HG03039 (cell line): ENCODE measurements around the gene CNP.

Experiments
- ATAC-seq: cut with Tn5 transposase; IDR thresholded peaks from one replicate; pipeline ENCODE4 v1.9.1; 2021; ENCODE audit warnings: mild to moderate bottlenecking, moderate library complexity; ENCODE audit not compliant: unreplicated experiment

The CNP gene

DNA sequence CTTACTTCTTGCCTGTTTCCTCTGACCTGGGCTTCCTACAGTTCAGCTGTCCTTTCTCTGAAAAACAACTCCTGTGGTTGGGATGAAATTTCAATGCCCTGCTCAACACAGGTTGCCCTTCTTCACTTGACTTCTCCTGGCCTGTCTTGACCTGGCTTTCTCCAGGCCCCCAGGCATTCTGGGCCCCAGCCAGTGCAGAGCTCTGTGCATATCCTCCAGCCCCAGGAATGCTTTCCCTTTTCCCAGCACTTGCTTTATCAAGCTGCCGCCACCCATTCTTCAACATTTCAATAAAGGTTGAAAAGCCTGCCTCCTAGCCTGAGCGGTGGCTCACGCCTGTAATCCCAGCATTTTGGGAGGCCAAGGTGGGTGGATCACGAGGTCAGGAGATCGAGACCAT, 25.4 kb upstream of the CNP start:
- ATAC-seq, result no peak

DNA sequence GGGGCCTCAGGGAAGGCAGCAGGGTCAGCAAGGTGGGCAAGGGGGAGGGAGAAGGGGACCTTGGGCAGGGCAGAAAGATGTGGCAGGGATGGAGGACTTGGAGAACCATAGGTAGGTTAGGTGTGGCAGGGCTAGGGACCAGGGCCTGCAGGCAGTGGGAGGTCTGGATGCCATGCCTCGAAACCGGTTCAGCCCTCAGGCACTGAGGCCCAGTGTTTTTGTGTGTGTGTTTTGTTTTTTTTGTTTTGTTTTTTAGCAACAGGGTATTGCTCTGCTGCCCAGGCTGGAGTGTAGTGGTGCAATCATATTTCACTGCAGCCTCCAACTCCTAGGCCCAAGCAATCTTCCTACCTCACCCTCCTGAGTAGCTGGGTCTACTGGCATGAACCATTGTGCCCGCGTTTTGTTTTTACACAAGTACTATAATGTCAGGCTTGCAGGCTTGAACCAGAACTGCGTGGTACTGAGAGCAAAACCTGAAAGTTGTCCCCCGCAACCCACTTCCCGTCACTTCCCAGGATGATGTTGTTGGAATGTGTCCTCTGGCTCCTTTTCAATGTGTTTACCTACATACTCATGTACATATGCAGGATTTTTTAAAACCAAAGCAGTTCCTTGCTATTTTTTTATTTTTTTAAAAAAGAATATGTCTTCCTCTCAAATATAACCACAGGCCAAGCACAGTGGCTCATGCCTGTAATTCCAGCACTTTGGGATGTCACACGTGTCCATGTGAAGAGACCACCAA, 23.8 kb upstream of the CNP start:
- no peak for ATAC-seq

DNA sequence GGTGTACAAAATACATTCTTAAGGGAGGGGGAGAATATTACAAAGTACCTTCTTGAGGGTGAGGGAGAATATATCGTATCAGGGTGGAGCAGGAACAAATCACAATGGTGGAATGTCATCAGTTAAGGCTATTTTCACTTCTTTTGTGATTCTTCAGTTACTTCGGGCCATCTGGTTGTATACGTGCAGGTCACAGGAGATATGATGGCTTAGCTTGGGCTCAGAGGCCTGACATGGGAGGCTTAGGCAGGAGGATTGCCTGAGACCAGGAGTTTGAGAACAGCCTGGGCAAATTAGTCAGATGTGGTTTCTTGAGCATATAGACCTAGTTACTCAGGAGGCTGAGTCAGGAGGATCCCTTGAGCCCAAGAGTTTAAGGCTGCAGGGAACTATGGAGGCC, 23.1 kb upstream of the CNP start:
- ATAC-seq, result no peak

DNA sequence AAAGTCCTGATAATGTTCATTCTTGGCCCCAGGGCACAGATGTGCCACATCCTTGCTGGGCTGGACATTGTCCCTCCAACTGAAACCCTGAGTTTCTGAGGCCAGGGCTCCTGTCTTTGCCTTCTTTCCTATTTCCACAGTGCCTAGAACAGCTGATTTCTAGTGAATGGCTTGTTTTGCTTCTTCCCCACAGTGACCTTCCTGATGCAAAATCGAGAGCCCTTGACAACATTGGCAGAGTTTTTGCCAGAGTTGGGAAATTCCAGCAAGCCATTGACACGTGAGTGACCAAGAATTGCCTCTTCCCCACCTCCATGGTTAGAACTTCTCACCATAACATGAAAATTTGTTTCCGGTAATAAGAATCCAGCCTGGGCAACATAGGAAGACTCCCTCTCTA, 21.7 kb upstream of the CNP start:
- no peak for ATAC-seq

DNA sequence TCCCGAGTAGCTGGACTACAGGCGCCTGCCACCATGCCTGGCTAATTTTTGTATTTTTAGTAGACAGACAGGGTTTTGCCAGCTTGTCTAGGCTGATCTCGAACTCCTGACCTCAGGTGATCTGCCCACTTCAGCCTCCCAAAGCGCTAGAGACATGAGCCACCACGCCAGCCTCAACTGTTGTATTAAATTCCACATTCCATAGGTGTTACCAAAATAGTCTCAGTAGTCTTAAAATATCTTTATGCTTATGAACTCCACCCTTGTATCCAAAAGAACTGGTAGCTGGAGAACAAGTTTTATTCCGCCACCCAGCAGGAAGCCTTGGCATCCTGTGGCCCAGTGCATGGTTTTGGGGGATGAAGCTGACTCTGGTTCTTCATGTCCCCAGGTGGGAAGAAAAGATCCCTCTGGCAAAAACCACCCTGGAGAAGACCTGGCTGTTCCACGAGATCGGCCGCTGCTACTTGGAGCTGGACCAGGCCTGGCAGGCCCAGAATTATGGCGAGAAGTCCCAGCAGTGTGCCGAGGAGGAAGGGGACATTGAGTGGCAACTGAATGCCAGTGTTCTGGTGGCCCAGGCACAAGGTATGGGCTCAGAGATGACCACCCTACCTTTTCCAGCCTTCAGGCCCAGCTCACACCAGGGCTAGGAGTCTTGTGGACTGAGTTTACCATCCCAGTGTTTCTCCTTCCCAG, 17.7 kb upstream of the CNP start:
- no peak for ATAC-seq

DNA sequence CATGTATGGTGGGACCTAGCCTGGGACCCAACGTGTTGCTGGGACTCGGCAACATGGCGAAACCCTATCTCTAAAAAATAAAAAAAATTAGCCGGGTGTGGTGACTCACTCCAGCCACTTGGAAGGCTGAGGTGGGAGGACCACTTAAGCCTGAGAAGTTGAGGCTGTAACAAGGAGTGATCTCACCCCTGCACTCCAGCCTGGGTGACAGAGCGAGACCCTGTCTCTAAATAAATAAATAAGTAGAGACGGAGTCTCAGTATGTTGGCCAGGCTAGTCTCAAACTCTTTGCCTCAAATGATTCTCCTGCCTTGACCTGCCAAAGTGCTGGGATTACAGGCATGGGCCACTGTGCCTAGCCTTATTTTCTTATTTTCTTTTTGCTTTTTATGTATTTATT, 10.1 kb upstream of the CNP start:
- ATAC-seq, result no peak

DNA sequence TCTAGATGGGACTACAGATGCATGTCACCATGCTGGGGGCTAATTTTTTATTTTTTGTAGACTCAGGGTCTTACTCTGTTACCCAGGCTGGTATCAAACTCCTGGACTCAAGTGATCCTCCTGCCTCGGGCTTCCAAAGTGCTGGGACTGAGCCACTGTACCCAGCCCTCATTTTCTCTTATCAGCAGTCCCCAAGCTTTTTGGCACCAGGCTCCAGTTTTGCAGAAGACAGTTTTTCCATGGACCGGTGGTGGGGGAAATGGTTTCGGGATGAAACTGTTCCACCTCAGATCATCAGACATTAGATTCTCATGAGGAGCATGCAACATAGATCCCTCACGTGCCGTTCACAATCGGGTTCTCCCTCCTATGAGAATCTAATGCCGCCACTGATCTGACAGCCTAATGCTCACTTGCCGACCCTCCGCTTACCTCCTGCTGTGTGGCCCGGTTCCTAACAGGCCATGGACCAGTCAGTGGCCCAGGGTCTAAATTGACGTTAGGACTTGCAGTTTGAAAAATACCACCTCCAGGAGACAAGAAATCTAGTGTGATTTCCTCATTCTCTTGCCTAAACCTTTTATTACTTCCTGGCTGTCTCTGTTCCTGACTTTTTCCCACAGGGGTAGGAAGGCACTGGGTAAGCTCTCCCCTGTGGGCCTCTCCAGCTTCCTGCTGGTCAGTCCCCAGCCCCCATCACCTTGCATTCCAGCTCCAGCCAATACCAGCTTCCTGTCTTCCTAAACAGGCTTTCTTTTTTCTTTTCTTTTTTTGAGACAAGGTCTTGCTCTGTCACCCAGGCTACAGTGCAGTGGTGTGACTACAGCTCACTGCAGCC, 9.3 kb upstream of the CNP start:
- ATAC-seq, result no peak

DNA sequence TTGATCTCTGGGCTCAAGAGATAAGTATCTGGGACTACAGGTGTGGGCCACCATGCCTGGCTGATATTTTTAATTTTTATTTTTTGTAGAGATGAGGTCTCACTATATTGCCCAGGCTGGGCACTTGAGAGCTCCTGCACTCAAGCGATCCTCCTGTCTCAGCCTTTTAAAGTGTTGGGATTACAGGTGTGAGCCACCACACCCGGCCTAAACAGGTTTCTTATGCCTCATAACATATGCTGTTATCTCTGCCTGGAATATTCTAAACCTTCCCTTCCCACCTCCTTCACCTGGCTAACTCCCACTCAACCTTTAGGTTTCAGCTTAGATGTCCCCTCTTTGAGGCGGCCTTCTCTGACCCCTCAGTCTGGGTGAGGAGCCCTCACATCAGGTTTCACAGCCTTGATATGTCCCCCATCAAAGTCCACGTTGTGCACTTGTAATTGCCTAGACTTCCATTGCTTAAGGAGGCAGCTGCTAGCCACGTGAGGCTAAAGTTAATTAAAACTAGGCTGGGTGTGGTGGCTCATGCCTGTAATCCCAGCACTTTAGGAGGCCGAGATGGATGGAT, 8.6 kb upstream of the CNP start:
- no peak for ATAC-seq

DNA sequence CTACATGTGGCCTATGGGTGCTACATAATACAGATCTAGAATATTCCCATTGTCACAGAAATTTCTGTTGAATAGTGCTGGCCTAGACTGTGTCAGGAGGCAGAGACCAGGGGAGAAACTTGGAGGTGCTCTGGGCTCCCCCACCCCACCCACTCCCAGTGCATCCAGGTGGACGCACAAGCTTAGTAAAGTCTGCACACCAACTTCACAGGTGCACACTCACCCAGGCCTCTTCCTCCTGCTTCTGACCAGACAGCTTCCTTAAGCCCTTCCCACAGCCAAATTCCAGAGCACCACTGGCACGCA, 7.6 kb upstream of the CNP start:
- no peak for ATAC-seq

DNA sequence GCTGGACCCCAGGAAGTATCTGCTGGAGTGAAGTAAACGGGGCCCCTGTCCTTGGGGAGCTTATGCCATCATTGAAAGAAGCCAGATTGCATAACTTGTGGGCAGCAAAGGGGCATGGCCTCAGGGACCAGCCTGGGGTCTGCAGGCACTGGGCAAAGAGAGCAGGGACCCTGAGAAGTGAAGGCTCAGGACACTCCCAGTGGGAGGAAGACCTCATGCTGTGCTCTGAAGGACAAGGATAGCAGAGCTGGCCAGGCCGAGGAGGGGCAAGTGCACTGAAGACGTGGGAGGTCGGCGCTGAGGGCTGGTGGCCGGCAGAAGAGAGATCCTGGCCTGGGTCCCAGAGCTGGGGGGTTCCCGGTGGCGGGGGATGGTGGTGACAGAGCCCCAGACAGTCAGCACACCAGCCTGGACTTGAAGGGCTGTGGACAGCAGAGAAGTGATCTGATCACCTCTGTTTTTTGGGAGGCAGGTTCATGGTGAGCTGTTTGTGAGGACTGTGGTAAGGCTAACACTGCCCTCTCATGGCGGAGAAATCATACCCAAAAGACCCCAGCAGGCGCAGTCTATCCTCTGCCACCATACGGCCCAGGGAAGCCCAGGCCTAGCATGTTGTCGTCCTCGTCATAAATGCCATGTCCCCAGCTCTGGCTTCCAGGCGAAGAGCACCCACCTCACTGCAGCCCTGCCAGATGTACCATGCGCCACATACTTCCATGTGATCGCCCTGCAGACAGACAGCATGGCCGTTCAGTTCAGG, 7.1 kb upstream of the CNP start:
- ATAC-seq, result no peak

DNA sequence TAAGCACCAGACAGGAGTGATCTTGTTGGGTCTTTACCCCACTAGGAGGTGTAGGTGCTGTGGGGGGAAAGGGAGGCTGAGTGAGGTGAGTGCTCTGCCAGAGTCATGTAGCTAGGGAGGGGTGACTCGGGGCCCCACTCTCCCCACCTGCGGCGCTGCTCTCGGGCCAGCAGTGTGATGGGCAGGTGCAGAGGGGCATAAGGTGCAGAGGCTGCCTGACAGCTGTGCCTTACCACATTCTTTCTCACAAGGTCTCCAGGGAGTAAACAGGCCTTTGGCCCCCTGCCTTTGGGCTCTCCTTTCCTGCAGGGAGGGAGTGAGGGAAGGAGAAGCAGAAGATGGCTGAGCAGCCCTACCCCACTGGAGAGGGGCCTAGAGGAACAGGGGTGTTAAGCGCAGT, 4.5 kb upstream of the CNP start:
- no peak for ATAC-seq

DNA sequence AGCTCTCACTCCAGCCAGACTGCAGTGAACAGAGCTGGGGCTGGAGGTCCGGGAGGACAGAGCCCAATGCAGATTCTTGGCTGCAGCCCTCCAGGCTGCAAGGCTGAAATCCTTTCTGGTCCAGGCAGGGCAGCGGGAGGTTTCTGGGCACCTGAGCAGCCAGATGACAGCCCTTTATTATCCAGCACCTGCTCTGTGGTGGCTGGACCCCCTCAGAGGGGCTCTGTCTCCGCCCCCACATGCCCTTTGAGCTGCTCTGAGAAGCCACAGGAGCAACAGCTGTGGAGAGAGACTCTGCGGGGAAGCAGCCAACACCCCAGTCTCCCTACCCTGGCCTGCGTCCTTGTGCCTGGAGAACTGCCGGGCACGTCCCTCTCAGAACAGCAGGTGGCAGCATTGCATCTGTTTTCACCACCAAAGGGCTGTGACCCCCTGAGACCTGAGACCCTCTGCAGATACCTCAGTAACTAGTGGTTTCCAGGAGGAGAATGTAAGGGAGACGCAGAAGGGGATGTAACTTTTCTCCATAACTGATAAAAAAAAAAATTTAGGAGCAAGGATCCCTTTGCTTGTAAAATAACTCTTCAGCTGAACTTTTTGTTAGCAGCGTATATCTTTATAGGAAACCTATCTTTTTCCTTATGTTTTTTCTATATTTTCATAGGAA, 3.7 kb upstream of the CNP start:
- ATAC-seq, result no peak

DNA sequence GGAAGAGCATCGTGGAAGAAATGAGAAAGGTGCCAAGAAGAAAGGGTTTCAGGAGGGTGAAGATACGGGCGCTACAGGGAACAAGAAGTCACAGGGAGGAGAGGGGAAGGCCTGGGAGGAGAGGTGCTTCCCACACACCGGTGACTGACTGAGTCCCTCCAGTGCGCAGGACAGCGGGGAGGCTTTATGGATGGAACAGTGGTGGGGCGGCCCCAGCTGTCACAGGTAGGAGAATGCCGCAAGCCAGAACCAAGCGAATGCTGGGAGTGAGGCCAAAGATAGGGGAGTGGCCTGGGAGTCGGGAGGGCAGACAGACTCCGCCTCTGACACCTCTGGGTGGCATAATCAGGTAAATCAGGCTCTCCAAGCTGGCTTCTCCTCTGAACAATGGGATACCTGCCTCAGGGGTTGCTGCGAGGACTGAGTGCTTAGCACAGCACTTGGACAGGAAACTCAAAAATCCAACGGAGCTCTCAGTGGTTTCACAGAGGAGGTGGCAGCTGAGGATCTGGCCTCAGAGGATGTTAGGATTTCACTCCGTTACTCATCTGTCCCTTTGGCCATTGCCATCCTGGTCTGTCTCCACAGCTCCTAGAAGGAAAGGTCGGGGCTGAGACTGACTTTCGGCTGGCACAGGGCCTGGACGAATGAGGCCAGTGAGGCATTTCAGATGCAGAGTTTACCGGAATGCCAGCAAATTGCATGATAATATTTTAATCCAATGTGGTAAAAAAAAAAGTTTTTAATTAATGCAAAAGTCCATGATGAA, 717 bp upstream of the CNP start:
- ATAC-seq, result no peak

DNA sequence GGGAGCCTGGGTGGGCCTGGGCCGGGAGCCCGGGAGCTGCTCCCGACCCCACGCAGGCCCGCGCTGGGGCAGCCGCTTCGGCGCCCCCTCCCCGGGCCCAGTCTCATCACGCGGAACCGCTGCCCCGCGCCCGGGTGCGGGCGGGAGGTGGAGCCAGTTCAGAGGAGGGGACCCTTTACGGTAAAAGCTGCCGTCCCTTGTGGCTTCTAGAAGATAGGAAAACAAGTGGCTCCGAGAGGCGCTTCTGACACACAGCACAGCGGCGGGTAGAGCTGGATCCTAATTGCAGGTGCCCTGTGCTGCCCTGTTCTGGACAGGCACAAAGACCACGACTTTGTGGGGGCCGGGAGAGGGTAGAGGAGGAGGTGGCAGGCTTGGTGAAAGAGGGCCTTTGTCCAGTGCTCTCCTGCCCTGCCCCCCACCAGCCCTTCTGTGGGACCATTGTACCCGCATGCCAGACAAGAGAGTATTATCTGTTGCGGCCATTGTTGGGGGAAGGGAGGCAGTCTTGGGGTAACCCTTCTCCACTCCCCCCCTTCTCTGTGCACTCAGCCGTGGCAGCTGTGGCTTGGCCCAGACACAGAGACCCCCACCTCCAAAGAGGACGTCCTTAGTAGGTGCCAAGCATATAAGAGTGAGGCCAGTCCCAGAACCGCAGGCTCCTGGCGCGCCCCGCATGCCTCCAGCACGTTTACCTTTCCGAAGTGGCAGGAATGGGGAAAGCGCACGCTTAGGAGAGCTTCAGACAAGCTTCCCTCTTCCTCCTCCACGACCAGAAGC, 736 bp downstream of the CNP start:
- ATAC-seq, result no peak

DNA sequence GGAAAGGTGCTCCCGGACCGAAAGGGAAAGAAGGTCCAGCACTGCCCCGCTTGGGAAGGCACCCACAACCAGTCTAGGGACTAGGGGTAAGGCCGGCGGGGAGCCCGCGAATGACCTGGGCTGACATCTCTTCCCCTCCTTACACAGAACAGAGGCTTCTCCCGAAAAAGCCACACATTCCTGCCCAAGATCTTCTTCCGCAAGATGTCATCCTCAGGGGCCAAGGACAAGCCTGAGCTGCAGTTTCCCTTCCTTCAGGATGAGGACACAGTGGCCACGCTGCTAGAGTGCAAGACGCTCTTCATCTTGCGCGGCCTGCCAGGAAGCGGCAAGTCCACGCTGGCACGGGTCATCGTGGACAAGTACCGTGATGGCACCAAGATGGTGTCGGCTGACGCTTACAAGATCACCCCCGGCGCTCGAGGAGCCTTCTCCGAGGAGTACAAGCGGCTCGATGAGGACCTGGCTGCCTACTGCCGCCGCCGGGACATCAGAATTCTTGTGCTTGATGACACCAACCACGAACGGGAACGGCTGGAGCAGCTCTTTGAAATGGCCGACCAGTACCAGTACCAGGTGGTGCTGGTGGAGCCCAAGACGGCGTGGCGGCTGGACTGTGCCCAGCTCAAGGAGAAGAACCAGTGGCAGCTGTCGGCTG, 1.5 kb downstream of the CNP start:
- ATAC-seq, result no peak

DNA sequence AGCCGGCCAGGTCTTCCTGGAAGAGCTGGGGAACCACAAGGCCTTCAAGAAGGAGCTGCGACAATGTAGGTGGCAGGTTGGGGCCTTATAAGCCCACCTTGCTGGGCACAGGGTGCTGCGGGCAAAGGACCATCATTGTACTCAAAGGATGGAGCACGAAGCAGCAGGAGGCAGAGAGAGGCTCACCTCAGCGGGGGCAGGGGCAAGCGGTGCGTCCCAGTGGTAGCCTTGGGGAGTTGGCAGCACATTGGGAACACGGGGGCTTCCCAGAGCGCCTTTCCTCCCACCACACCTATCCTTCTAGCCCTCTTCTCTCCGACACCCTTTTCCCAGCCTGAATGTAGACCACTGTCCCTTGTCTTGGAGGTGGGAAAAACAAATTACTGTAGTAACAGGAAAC, 2.1 kb downstream of the CNP start:
- no peak for ATAC-seq

DNA sequence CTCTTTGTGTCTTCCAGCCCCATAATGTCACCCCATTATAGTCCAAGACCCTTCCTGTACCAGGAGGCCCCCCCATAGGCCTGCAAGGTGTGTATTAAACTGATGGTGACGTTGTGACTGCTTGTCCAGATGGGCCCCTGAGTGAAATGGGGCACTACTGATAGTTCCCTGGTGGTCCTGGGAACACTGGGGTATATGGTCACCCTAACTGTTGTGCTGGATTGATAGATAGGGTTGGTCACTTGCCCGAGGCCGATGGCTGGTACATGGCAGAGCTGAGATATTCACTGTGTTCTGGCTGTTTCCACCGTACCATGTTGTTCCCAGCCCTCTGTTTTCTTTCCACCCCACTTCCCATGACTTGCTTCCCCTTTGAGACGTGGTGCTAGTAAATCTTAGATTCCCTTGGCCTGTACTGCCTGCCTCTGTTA, 4.3 kb downstream of the CNP start:
- ATAC-seq, result no peak

DNA sequence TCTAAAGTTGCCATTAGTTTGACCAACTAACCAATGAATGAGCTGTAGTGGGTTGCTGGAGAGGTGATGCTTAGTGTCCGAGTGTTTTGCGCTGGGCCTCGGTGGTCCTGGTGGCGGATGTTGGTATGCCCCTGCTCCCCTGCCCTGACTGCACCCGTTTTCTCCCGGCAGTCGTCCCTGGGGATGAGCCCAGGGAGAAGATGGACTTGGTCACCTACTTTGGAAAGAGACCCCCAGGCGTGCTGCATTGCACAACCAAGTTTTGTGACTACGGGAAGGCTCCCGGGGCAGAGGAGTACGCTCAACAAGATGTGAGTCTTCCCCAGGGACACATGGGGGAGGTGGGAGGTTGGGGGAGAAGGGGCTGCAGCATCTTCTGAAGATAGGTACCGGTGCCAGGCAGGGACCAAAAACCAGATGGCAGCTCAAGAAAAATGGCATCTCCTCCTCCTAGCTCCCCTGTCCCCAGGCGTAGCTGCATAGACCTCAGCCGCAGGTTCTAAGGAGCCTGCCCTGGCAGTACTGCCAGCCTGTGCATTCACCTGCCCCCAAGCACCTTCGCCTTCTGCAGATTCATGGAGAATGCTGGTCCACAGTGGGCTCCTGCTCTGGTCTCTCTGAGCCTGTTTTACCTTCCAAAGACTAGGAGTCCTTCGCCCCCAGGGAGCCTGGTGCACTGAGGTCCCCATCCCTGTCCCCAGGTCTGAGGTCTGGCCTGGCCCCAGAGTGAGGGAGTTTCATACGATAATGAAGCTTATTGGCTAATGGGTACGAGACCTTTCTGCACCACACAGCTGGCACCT, 5.3 kb downstream of the CNP start:
- no peak for ATAC-seq
